HepG2 (cell line): Measurements from ENCODE around the gene RPS6KC1. TPM values are rescaled to one million over a fixed set of nuclear protein-coding genes. Genes with fewer than 3 reads are reported as not detected.

Source experiments
- ARID2 ChIP-seq: sonication (generic); formaldehyde crosslinking; IDR thresholded peaks from 2 replicates; pipeline ENCODE4 v1.8.1; 2022; ENCODE audit warnings: mild to moderate bottlenecking, missing genetic modification reagents, borderline replicate concordance
- BCL6 ChIP-seq: IDR thresholded peaks from 2 replicates; pipeline ENCODE4 v1.6.1; 2016; ENCODE audit warnings: missing genetic modification reagents, missing compliant biosample characterization
- GATAD1 ChIP-seq: IDR thresholded peaks from 2 replicates; pipeline ENCODE4 v1.6.1; 2016; ENCODE audit warnings: missing genetic modification reagents, missing compliant biosample characterization
- HNF4A ChIP-seq: sonication (generic); formaldehyde crosslinking; IDR thresholded peaks from 2 replicates; pipeline ENCODE4 v1.4.0; 2020; ENCODE audit warnings: missing genetic modification reagents
- MED8 ChIP-seq: sonication (generic); formaldehyde crosslinking; IDR thresholded peaks from 2 replicates; pipeline ENCODE4 v1.8.1; 2023; ENCODE audit warnings: mild to moderate bottlenecking, missing genetic modification reagents; ENCODE audit not compliant: insufficient replicate concordance
- NFE2L2 ChIP-seq: fragments of 150-350 bp; IDR thresholded peaks from 2 replicates; pipeline ENCODE4 v1.6.1; 2014; ENCODE audit warnings: low read length
- RAD51 ChIP-seq: fragments of 450-650 bp; IDR thresholded peaks from 2 replicates; pipeline ENCODE4 v1.6.1; 2016; ENCODE audit warnings: borderline replicate concordance
- SMAD9 ChIP-seq: sonication (generic); formaldehyde crosslinking; IDR thresholded peaks from 2 replicates; pipeline ENCODE4 v1.5.1; 2020; ENCODE audit warnings: mild to moderate bottlenecking, missing genetic modification reagents
- SP1 ChIP-seq, 2 experiments: fragments of 450-650 bp in 1 of 2; sonication (generic) in 1 of 2; formaldehyde crosslinking in 1 of 2; IDR thresholded peaks; 2 replicates each; pipeline versions ENCODE4 v1.4.0 to v1.6.1; 2016 to 2020; ENCODE audit warnings: missing genetic modification reagents in 1 of 2
- ZFP41 ChIP-seq: sonication (generic); formaldehyde crosslinking; IDR thresholded peaks from 2 replicates; pipeline ENCODE4 v1.4.0; 2020; ENCODE audit warnings: mild to moderate bottlenecking, missing genetic modification reagents, borderline replicate concordance
- ZNF17 ChIP-seq: sonication (generic); formaldehyde crosslinking; IDR thresholded peaks from 2 replicates; pipeline ENCODE4 v1.5.0; 2020; ENCODE audit warnings: mild to moderate bottlenecking, missing genetic modification reagents
- ZNF589 ChIP-seq: sonication (generic); formaldehyde crosslinking; conservative IDR thresholded peaks from 2 replicates; pipeline ENCODE4 v1.8.0; 2022; ENCODE audit warnings: mild to moderate bottlenecking, moderate library complexity, missing genetic modification reagents
- ZNF761 ChIP-seq: sonication (generic); formaldehyde crosslinking; conservative IDR thresholded peaks from 2 replicates; pipeline ENCODE4 v1.4.0; 2020; ENCODE audit warnings: mild to moderate bottlenecking, missing genetic modification reagents
- ZSCAN9 ChIP-seq: IDR thresholded peaks from 2 replicates; pipeline ENCODE4 v1.6.1; 2016; ENCODE audit warnings: borderline replicate concordance
- polyA plus RNA-seq, 8 experiments: library from polyadenylated mRNA; depleted of rRNA in 3 of 8; stranded (reverse) in 7 of 8; unstranded in 1 of 8; fragments of >200 nt; fragmentation: Illumina TruSeq in 4 of 8; extraction: Trizol in 4 of 8; gene quantifications; 2 replicates each; pipeline versions ENCODE4 v1.2.1 to v1.2.3, GENCODE V29; 2011 to 2016; ENCODE audit warnings: low read depth in 4 of 8, missing spikeins in 1 of 8, mixed read lengths in 1 of 8; ENCODE audit not compliant: insufficient read depth in 1 of 8
- total RNA-seq, 5 experiments: library from RNA; depleted of rRNA; stranded (reverse); fragments of >200 nt; fragmentation: Illumina TruSeq; extraction: Trizol; gene quantifications; 2 replicates each; pipeline ENCODE4 v1.2.3, GENCODE V29; 2016; ENCODE audit warnings: low read depth in 1 of 5
- TF ChIP-seq, protein P1 (sequence below): sonication (generic); formaldehyde crosslinking; IDR thresholded peaks from 2 replicates; pipeline ENCODE4 v1.5.0; 2020; ENCODE audit warnings: missing genetic modification reagents, mild to moderate bottlenecking, borderline replicate concordance
- TF ChIP-seq, protein P2 (sequence below): sonication (generic); formaldehyde crosslinking; IDR thresholded peaks from 2 replicates; pipeline ENCODE4 v1.5.0; 2020; ENCODE audit warnings: missing genetic modification reagents
- TF ChIP-seq, protein P3 (sequence below): sonication (generic); formaldehyde crosslinking; IDR thresholded peaks from 2 replicates; pipeline ENCODE4 v1.4.0; 2020; ENCODE audit warnings: low read depth, missing genetic modification reagents
- TF ChIP-seq, protein P4 (sequence below): sonication (generic); formaldehyde crosslinking; IDR thresholded peaks from 2 replicates; pipeline ENCODE4 v1.4.0; 2020; ENCODE audit warnings: mild to moderate bottlenecking, missing genetic modification reagents

RPS6KC1 gene
- total and polyA plus RNA-seq, 2 of the 13 experiments (the other 11 are each of a cell fraction or from before 2014, with no cell fraction given), result 11.0 to 25.2 TPM

DNA sequence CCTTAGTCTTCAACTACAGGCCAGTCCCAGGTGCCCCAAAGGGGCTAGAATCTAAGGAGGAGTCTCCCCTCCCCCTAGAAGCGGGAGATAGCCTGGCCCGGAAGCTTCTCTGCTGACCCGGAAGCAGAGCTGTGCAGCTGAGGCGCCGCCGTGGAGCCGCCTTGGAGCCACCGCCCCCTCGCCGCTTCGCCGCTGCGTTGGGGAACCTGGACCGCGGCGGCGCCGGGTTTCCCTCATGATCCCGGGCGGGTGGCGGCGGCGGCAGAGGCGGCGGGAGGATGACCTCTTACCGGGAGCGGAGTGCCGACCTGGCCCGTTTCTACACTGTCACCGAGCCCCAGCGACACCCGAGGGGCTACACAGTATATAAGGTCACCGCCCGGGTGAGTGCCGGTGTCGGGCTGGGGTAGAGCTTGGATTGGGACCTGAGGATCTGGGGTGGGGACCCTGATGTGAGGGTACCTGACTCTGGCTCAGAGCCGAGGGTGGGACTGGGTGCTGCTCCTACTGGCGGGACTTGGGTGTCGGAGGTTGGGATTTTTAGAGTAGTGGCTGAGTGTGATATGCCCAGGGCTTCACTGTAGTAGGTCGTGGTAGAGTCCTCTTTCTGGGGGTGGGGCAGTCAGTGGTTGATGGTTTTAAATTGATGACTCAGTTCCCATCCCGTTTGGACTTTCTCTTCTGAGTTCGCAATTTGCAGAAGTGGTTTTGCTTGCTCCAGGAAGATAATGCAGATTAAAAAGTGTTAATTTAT lies at the start of gene RPS6KC1 (continued):
- TF ChIP-seq, protein P1, sequence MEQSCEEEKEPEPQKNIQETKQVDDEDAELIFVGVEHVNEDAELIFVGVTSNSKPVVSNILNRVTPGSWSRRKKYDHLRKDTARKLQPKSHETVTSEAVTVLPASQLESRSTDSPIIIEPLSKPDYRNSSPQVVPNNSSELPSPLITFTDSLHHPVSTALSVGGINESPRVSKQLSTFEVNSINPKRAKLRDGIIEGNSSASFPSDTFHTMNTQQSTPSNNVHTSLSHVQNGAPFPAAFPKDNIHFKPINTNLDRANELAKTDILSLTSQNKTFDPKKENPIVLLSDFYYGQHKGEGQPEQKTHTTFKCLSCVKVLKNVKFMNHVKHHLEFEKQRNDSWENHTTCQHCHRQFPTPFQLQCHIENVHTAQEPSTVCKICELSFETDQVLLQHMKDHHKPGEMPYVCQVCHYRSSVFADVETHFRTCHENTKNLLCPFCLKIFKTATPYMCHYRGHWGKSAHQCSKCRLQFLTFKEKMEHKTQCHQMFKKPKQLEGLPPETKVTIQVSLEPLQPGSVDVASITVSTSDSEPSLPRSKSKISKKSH (CRISPR knock-in tag), result no peak
- peak; percentile 83 for TF ChIP-seq GATAD1
- TF ChIP-seq RAD51, result no peak
- no peak for TF ChIP-seq HNF4A (CRISPR knock-in tag)
- TF ChIP-seq MED8 (CRISPR knock-in tag), result no peak
- peak; percentile 67; the same call in 1 of the 2 replicates for TF ChIP-seq ZNF761
- no peak for TF ChIP-seq SMAD9 (CRISPR knock-in tag)
- no peak for TF ChIP-seq SP1 (IDR thresholded peaks at IDR 0.05)
- no peak for TF ChIP-seq SP1 (CRISPR knock-in tag; IDR thresholded peaks at IDR 0.05)
- TF ChIP-seq BCL6, result no peak
- TF ChIP-seq, protein P2, sequence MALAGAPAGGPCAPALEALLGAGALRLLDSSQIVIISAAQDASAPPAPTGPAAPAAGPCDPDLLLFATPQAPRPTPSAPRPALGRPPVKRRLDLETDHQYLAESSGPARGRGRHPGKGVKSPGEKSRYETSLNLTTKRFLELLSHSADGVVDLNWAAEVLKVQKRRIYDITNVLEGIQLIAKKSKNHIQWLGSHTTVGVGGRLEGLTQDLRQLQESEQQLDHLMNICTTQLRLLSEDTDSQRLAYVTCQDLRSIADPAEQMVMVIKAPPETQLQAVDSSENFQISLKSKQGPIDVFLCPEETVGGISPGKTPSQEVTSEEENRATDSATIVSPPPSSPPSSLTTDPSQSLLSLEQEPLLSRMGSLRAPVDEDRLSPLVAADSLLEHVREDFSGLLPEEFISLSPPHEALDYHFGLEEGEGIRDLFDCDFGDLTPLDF, result peak; percentile 79
- TF ChIP-seq ZFP41 (CRISPR knock-in tag), result no peak
- peak; percentile 73; the same call in 1 of the 2 replicates for TF ChIP-seq ARID2
- TF ChIP-seq ZNF589 (CRISPR knock-in tag), result no peak
- TF ChIP-seq NFE2L2, result no peak
- no peak for TF ChIP-seq ZSCAN9 (CRISPR knock-in tag)
- TF ChIP-seq, protein P3, sequence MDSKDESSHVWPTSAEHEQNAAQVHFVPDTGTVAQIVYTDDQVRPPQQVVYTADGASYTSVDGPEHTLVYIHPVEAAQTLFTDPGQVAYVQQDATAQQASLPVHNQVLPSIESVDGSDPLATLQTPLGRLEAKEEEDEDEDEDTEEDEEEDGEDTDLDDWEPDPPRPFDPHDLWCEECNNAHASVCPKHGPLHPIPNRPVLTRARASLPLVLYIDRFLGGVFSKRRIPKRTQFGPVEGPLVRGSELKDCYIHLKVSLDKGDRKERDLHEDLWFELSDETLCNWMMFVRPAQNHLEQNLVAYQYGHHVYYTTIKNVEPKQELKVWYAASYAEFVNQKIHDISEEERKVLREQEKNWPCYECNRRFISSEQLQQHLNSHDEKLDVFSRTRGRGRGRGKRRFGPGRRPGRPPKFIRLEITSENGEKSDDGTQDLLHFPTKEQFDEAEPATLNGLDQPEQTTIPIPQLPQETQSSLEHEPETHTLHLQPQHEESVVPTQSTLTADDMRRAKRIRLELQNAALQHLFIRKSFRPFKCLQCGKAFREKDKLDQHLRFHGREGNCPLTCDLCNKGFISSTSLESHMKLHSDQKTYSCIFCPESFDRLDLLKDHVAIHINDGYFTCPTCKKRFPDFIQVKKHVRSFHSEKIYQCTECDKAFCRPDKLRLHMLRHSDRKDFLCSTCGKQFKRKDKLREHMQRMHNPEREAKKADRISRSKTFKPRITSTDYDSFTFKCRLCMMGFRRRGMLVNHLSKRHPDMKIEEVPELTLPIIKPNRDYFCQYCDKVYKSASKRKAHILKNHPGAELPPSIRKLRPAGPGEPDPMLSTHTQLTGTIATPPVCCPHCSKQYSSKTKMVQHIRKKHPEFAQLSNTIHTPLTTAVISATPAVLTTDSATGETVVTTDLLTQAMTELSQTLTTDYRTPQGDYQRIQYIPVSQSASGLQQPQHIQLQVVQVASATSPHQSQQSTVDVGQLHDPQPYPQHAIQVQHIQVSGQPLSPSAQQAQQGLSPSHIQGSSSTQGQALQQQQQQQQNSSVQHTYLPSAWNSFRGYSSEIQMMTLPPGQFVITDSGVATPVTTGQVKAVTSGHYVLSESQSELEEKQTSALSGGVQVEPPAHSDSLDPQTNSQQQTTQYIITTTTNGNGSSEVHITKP (CRISPR knock-in tag), result peak; percentile 98
- no peak for TF ChIP-seq ZNF17 (CRISPR knock-in tag)
- TF ChIP-seq, protein P4, sequence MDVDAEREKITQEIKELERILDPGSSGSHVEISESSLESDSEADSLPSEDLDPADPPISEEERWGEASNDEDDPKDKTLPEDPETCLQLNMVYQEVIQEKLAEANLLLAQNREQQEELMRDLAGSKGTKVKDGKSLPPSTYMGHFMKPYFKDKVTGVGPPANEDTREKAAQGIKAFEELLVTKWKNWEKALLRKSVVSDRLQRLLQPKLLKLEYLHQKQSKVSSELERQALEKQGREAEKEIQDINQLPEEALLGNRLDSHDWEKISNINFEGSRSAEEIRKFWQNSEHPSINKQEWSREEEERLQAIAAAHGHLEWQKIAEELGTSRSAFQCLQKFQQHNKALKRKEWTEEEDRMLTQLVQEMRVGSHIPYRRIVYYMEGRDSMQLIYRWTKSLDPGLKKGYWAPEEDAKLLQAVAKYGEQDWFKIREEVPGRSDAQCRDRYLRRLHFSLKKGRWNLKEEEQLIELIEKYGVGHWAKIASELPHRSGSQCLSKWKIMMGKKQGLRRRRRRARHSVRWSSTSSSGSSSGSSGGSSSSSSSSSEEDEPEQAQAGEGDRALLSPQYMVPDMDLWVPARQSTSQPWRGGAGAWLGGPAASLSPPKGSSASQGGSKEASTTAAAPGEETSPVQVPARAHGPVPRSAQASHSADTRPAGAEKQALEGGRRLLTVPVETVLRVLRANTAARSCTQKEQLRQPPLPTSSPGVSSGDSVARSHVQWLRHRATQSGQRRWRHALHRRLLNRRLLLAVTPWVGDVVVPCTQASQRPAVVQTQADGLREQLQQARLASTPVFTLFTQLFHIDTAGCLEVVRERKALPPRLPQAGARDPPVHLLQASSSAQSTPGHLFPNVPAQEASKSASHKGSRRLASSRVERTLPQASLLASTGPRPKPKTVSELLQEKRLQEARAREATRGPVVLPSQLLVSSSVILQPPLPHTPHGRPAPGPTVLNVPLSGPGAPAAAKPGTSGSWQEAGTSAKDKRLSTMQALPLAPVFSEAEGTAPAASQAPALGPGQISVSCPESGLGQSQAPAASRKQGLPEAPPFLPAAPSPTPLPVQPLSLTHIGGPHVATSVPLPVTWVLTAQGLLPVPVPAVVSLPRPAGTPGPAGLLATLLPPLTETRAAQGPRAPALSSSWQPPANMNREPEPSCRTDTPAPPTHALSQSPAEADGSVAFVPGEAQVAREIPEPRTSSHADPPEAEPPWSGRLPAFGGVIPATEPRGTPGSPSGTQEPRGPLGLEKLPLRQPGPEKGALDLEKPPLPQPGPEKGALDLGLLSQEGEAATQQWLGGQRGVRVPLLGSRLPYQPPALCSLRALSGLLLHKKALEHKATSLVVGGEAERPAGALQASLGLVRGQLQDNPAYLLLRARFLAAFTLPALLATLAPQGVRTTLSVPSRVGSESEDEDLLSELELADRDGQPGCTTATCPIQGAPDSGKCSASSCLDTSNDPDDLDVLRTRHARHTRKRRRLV (CRISPR knock-in tag), result no peak
